ENCODE measurements around the gene SPATA13.
"Not testable (repeated sequence)": the region's sequence is repeated elsewhere in the genome, so short reads cannot be mapped to it uniquely, and the experiment has no call there.

SPATA13 gene

DNA sequence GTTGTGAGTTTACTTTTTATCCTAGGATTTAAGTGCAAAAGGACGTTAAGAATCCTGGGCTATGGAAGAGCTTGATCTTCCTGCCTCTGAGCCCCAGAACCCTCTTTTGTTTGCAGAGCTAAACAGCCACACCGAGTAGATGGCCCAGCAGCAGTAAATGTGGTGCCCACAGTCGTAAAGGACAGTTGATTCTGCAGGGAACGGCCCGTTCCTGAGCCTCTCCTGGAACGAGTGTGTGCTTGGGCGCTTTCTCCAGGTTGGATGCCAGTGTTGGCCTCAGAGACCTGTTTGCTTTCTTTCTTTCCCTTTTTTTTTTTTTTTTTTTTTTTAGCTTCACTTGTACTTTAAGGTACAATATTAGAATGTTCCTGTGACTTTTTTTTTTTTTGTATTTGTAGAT, 41.7 kb downstream of the SPATA13 start:
- DNase-seq = no peak

DNA sequence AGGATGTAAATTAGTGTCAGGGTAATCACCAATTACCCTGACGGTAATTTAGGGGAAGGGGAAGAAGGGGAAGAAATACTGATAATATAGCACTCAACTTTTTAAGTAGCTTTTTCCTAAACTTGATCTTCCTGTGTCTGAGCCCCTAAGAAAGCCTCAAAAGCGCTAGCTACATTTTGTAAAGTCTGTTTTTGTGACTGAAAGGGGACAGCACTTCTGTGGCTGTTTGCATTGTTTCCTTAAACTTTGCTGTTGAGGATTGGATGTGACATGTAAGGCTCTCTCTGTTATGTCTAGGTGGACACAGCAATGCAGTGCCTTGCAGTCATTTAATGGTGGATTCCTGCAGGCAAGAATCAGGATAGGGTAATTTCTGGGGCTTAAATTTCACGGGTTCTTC, 42.8 kb downstream of the SPATA13 start:
- no peak for DNase-seq

DNA sequence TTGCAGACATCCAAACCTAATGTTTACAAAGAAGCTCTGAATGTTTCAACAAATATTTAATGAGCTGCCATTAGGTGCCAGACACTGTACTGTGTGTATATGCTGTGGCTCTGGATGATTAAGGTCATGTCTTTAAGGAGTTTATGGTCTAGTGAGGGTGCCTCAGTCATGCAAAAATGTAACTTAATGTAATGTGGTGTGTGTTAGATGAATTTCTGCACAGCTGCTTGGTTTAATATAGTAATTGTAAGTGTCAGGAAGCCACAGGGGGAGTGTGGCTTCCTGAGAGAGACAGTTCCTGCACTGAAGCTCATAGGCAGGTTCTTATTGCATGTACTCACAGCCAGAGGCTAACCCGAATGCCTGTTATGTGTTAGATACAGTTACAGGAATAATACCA, 43.3 kb downstream of the SPATA13 start:
- DNase-seq = peak; percentile 28

DNA sequence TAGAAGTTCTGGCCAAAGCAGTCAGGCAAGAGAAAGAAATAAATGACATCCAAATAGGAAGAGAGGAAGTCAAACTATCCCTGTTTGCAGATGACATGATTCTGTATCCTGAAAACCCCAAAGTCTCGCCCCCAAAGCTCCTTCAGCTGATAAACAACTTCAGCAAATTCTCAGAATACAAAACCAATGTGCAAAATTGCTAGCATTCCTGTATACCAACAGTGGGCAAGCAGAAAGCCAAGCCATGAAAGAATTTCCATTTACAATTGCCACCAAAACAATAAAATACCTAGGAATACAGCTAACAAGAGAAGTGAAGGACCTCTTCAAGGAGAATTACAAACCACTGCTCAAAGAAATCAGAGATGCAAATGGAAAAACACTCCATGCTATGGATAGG, 44.6 kb downstream of the SPATA13 start:
- DNase-seq = not testable (repeated sequence)

DNA sequence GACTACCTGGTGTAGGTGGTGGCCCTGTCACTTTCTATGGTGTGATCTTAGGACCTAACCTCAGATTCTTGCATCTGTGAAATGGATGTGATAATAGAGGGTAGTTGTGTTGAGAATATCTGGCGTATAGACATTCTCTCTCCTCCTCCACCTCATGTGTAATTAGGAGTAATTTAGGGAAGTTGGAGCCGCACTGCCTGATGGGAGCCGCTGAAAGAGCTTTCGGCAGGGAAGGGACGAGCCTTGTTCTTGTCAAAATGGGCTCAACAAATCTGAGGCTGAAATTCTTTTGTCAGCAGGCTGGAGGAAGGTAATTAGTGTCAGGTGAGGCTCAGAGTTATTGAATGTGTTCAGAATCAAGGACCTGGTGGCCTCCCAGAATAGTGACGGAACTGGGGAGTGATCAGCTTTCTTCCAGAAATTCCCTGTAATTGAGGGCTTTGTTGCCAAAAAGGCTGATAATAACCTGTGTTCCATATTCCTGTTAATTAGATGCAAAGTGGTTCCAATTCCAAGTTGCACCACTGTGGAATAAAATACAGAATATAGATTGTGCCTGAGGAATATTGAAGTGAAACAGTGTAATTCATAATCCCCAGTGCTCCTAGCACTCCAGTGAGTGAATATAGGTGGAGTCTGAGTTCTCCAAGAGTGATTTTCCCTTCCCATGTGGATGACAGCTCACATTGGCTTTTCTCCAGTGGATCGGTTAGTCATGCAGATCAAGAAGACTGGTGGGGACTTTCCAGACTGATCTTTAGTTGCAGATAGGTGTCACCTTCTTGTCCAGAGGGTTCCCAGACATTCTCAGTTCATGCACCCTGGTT, 47.5 kb downstream of the SPATA13 start:
- DNase-seq = no peak

DNA sequence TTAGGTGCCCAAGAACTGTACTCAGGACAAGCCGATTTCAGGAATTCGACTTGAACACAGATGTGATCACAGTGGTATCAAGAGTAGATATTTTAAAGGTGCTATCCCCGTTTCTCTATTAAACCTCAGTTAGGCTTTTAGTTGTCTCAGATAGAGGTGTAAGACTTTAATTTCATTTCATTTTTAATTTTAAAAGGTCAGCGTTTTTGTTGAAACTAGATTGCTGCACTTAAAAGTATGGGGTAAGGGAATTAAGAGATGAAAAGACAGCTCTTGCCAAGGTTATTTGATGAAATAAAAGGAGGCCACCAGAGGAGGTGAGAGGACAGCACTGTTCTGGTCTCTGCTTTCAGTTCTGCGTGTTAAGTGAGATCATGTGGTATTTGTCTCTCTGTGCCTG, 48.6 kb downstream of the SPATA13 start:
- no peak for DNase-seq

DNA sequence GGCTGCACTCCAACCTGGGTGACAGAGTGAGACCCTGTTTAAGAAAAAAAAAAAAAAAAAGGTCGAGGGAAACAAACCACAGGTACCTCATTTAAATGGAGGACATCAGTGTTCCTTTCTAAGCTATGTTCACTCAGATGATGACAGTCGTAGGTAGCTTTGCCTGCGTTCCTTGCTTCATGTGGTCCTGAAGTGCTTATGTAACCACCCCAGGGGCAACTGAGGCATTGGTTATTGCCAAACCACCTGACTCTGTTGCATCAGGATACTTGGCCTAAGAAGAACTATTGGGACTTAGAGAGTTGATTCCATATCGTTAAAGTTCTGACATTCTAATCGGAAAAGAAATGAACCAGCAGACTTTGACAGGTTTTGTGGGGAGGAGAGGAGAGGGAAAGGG, 51.7 kb downstream of the SPATA13 start:
- no peak for DNase-seq

DNA sequence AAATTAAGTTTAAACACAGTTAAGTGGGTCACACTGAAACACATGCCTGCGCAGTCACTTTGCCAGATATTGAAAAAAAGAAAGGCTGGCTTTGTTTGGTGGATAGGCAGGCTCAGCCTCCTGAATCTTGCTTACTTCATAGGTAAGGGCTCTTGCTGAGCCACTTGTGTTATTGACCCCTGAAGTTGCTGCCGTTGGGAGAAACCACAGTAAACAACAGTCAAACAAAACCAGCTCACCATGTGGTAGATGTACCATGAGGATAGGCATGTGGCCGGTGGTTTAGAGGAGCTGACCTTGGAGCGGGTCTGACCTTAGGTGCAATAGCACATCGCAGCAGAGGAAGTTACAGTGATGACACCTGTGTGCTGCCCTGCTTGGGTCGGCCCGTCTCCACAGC, 52.2 kb downstream of the SPATA13 start:
- DNase-seq = no peak

DNA sequence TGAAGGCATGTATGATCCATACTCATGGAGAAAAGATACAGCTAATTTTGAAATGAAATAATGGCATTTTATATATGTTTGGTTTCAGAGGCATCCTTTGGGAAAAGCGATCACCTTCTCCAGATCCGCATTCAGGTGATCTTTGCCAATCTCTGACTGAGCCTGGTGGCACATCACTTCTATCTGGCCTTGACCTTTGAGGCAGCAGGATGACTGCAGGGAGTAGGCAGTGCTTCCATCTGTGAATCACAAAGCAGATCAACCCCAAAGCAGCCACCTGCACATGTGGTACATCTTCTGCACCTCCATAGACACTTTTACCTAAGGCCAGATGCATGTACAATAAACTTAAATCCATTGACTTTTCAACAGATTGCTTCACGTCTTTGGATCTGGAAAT, 53.4 kb downstream of the SPATA13 start:
- no peak for DNase-seq

DNA sequence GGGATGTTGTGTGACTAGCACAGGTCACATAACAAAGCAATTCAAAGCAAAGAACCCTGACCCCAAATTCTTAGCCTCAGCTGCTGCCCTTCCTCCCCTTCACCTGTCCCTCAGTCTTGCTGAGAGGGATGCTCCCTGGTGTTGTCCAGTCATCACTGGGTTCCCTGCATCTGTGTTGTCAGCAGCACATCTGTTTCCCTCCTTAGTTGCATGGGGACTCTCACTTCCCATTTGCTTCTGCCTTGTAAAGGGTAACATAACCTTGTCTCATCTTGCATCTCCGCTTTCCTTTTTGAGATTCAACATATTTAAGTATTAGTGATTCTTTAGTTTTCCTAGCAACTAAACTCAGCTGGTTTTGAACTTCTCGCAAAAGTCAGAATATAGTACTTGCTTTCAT, 54.0 kb downstream of the SPATA13 start:
- DNase-seq = no peak

DNA sequence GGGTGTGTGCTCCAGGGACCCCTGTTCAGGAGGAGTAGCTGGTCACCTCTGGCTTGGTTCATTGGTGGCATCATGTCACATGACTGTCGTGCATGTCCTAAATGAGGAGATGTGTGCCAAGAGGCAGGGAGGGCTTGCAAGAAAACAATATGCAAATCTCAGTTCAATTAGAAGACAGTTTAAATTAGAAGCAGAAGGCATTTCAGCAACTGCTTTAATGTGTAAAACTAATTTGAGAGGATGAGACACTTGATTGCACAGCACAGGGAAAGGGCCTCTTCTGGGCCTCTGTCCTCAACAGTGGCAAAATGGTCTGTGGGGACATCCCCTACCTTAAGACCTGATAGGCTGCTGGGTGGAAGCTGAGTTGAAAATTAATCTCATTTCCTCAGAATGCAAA, 54.6 kb downstream of the SPATA13 start:
- DNase-seq = no peak

DNA sequence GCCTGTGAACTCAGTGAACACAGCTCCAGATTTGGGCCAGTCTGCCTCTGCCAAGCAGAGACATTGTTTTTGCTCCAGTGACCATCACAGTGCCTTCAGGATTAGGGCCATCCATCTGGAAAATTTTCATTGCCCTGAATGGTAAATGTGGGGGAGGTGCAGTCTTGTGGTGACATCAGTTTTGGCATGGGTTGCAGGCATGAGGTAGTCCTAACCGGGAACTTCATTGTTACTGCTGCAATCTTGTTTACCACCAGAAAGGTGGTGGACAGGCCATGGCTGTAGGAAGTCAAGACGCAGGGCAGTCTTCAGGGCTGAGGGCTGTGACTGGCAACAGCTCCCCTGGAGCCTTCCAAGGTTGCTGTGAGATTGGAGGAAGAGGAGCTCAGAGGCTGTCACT, 55.2 kb downstream of the SPATA13 start:
- no peak for DNase-seq

DNA sequence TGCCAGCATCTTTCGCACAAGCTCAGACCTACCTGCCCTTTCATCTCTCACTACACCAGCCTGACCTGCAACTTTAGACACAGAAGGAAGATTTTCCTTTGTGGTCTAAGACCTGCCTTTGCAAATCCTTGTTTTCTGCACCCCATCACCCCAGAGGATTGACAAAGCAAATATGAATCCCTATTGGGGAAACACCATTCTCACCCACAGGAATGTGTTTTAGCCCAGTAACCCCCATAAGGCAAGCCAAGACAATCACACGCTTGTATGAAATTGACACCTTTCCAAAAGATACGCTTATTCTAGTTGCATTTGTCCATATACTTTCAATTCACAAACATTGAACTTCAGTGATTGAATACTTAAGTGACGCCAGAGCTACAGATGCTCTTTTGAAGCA, 55.7 kb downstream of the SPATA13 start:
- DNase-seq = no peak

DNA sequence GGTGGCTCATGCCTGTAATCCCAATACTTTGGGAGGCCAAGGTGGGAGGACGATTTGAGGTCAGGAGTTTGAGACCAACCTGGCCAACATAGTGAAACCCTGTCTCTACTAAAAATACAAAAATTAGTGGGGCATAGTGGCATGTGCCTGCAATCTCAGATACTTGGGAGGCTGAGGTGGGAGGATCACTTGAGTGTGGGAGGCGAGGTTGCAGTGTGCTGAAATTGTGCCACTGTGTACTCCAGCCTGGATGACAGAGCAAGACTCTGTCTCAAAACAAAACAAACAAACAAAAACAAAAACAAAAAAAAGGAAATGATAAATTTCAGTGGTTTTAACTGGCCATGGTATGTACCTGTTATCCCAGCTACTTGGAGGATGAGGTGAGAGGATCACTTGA, 56.3 kb downstream of the SPATA13 start:
- DNase-seq = not testable (repeated sequence)

DNA sequence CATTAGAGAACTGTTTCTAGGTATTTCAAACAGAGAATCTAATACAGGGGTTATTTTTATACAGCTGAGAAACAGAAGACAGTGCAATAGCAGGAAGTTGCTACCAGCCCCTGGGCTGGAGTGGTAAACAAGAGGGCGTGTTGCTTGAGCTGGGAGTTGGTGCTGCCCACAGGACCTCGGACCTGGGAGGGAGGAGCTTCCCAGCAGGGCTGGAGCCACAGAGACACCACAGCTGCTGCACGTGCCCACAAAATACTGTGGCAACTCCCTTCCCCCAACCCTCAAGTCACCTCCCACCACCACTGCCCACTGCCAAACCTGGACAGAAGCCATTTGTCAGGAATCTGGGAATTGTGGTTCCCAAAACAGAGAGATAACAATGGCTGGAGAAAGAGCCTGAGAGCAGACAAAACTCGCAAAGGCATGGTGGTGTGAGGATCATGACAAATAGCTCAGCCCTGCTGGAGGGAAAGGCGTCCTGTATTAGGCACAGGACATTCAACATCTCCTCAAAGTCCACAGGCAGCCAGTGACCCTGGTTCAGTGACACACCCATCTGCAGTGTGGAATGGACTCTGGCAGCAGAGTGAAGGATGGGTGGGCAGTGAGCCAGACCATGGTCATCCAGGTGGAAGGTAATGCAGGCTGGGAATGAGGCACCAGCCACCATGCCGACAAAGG, 57.2 kb downstream of the SPATA13 start:
- no peak for DNase-seq

DNA sequence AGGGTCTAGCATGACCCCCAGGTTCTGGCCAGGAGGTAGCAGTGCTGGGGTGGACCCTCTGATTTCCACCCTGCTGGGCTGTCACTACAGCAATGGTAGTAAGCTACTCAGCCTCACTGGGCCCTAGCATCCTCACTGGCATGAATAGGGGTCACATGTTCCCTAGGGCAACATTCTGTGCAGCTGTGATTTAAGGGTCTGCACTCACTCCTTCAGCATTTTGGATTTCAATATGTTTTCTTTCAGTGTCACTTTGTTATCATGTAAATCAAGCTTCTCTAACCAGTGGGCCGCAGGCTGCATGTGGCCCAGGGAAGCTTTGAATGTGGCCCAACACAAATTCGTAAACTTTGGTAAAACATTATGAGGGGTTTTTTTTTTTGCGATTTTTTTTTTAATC, 57.8 kb downstream of the SPATA13 start:
- DNase-seq = no peak

DNA sequence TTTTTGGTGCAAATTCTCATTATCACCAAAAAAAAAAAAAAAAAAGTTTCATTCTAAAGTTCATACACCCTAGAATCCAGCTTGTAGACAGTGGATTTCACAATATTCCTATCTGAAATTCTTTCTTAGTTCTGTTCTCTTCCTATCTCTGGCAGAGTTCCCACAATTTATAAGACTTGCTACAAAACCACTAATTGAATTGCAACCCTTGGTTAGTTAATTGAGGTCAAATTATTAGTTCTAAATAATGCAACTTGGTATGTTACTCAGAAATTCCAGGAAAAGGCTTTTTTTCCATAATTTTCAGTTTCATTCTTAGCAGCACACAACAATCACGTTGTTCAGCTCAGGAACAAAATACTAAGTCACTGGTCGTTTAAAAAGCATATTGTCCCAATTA, 58.5 kb downstream of the SPATA13 start:
- no peak for DNase-seq

DNA sequence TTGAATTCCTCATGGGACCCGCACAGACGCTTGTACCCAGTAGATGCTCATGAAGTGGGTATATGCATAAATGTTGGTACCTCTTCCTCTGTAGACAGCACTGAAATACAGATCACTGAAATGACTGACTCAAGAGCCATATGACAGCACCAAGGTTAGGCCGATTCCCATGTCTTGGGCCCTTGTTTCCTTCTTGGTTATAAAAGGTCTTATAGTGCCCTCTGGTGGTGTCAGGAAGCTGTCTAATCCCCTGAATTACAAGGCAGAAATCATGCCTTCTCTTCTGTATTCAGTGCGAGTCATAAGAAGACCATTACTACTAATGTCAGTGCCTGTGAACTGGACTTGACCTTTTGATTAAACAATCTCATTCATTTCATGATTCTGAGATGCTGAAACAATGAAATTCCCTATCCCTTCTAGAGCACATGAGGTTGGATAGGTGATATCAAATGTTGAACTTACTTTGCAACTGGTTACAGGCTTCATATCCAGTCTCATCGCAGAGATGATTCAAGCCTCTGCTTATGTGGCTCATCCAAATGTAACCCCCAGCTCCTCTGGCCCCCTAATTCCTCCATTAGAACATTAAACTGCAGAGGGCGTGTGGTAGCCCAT, 59.7 kb downstream of the SPATA13 start:
- DNase-seq = peak; percentile 54

DNA sequence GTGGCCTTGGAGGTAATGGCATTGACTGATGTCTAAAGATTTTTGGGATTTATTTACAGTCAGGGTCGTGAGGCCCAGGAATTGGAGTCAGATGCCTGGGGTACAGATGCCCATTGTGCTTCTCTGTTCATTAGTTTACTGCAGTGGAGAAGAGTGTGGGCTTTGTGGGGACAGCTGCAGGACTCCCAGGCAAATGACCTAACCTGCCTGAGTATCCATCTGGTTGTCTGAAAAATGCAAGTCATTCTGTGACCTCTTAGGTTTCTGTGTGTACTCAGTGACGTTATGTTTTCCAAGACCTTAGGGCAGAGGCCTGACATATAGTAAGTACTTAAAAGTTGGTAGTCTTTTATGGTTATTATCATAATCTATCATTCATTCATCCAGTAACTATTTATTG, 60.5 kb downstream of the SPATA13 start:
- DNase-seq = no peak

DNA sequence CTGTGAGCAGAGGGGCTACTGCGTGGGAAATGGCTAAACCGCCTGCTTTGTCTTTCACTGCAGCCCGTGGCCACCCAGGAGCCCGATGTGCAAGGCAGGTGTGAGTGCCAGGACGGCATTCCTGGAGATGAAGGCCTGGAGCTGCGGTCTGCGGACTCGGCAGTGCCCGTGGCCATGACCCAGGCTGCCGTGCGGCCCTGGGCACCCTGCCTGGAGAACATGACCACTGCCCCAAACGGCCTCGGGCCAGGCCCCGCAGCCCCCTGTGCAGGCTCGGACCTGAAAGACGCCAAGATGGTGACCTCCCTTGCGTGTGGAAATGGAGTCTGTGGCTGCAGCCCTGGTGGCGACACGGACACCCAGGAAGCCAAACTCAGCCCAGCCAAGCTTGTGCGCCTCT, 62.2 kb downstream of the SPATA13 start:
- no peak for DNase-seq

DNA sequence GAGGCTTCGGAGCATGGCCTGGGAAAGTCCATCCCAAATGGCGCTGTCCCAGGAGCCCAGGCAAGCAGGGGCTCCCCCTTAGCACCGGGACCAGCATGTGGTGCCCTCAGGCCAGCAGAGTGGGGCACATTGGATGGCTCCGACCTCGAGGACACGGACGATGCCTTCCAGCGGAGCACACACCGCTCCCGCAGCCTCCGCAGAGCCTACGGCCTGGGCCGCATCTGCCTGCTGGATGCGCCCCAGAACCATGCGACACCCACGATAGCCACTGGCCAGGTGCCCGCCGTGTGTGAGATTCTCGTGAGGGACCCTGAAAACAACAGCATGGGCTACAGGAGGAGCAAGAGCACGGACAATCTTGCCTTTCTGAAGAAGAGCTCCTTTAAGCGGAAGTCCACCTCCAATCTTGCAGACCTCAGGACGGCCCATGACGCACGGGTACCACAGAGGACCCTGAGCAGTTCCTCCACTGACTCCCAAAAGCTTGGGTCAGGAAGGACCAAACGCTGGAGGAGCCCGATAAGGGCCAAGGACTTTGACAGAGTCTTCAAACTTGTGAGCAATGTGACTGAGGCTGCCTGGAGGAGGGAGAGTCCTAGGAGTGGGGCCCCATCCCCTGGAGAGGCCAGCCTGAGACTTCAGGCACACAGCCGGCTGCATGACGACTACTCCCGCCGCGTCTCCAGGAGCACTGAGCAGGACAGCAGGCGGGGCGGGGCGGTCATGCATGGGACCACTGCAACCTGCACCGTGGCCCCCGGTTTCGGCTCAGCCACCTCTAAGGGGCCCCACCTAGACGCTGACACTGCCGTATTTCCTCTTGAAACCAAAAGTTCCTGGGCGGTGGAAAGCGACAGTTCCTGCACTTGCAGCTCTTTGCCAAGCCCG, 63.1 kb downstream of the SPATA13 start:
- DNase-seq = no peak

DNA sequence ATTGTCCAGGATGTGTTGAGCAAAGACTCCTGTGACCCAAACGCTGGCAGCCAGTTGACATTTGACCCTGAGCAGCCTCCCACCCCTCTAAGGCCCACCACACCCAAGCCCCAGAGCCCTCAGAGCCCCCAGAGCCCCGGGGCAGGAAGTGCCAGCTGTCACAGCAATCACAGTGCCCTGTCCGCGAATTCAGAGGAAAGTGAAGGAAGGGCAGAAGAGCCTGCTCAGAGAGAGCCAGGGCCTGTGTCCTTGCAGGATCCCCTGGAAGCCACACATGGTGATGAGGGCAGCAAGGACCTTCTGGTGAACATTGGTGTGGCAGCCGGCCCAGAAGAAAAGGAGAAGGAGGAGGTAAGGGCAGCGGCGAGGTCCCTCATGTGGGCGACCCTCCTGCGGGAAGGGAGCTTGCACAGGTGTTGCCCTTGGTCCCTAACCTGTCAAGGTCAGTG, 63.7 kb downstream of the SPATA13 start:
- no peak for DNase-seq

DNA sequence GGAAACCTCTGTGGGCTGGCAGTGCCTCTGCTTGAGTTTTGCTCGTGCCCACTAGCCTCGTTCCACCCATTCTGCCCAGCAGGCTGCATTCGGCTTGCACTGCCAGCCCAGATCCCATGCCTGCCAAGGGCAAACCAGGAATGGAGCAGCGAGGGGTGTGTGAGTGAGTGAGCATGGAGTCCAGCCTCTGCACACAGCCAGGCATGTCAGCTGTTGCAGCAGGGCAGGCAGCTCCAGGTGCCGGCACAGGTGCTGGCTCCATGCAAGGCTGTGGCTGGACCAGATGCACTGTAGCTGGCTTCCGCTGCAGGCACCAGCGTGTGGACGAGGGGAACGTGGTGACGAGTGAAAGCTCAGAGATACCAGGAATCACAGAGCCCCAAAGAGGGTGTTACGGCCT, 64.5 kb downstream of the SPATA13 start:
- no peak for DNase-seq
